GM10266 (cell line): ENCODE measurements around the gene AMBRA1.

Experiments
- DNase-seq: peaks from one replicate; pipeline ENCODE4 v3.0.0; 2012; ENCODE audit errors: extremely low spot score
- CTCF ChIP-seq: IDR thresholded peaks from 2 replicates; pipeline ENCODE4 v1.5.1; 2012; ENCODE audit warnings: mild to moderate bottlenecking, low read depth; ENCODE audit not compliant: control insufficient read depth, insufficient read depth; ENCODE audit errors: missing control alignments

AMBRA1 gene

GRCh38 chr11:46593550-46594373 is at the start of gene AMBRA1:
Gene AMBRA1, minus strand, starts transcription at chr11:46594023. Its CDS starts 45,643 bp downstream, at chr11:46548380.
- TF ChIP-seq CTCF, result no peak

DNA sequence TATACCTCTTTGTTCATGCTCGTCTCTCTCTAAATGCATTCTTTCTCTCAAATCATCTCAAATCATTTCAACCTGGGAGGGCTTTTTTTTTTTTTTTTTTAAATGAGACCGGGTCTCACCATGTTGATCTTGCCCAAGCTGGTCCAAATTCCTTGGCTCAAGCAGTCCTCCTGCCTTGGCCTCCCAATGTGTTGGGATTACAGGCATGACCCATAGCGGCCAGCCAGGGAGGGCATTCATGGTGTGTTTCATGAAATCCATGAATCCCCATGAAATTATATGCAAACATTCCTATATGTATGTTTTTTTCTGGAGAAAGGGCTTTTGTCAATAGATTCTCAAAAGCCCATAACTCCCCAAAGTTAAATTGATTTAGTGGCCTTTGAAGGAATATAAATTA is 49.7 kb upstream of the AMBRA1 start:
- DNase-seq, result no peak
- TF ChIP-seq CTCF, result no peak

More at GRCh38 chr11:46593550-46594373, at the start of gene AMBRA1:
- DNase-seq, result peak; percentile 83

- TF ChIP-seq CTCF, result no peak
- no peak for DNase-seq
These were observed 49.0 kb upstream of the AMBRA1 start for GRCh38 chr11:46642627-46643335.

DNA sequence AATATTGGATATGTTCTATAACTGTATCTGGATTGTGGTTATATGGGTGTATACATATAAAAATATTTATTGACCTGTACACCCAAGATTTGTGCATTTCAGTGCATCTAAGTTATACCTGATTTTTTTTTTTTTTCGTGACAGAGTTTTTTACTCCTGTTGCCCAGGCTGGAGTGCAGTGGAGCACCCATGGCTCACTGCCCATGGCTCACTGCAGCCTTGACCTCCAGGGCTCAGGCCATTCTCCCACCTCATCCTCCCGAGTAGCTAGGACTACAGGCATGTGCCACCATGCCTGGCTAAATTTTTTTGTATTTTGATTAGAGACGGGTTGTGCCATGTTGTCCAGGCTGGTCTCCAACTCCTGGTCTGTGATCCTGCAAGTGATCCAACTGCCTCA is 47.8 kb upstream of the AMBRA1 start:
- no peak for DNase-seq
- no peak for TF ChIP-seq CTCF

GRCh38 chr11:46640036-46640788 is 46.4 kb upstream of the AMBRA1 start:
- no peak for DNase-seq
- no peak for TF ChIP-seq CTCF

- DNase-seq, result no peak
- TF ChIP-seq CTCF, result no peak
These were observed 45.5 kb upstream of the AMBRA1 start for GRCh38 chr11:46639197-46639839.
